ENCODE measurements around the gene GATAD2A. TPM values are rescaled to one million over a fixed set of nuclear protein-coding genes. Genes with fewer than 3 reads are reported as not detected.

Gene GATAD2A
- total and polyA plus RNA-seq, 2 donors (not counting 1 experiment from before 2014, with no cell fraction given): 31.7 to 63.5 TPM

DNA sequence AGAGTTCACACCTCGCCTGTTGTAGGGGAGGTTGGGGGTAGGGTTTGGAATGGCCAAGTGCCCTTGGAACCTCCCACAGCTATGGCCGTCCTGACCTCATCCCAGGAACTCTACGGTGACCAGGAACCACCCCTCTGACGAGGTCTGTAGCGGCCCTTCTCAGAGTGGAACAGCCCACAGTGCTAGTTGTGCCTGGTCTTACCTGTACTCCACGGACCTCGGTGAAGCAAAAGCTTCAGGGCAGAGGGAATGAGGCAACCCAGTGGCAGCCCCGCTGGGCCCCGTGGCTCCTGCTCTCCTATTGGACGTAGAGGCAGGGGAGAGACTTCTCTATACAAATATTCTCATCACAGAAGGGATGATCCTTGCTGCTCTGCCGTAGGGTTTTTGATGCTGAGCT lies 102.7 kb downstream of the GATAD2A start:
- TF ChIP-seq, protein P1, sequence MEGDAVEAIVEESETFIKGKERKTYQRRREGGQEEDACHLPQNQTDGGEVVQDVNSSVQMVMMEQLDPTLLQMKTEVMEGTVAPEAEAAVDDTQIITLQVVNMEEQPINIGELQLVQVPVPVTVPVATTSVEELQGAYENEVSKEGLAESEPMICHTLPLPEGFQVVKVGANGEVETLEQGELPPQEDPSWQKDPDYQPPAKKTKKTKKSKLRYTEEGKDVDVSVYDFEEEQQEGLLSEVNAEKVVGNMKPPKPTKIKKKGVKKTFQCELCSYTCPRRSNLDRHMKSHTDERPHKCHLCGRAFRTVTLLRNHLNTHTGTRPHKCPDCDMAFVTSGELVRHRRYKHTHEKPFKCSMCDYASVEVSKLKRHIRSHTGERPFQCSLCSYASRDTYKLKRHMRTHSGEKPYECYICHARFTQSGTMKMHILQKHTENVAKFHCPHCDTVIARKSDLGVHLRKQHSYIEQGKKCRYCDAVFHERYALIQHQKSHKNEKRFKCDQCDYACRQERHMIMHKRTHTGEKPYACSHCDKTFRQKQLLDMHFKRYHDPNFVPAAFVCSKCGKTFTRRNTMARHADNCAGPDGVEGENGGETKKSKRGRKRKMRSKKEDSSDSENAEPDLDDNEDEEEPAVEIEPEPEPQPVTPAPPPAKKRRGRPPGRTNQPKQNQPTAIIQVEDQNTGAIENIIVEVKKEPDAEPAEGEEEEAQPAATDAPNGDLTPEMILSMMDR (conservative IDR thresholded peaks at IDR 0.05 in 1 of 2, IDR thresholded peaks at IDR 0.05 in 1 of 2; ENCODE audit: low read depth in 1 of 2, low read length in 2 of 2): no peak
- no peak for TF ChIP-seq EZH2 (IDR thresholded peaks at IDR 0.05; ENCODE audit: low read length, missing control alignments)

DNA sequence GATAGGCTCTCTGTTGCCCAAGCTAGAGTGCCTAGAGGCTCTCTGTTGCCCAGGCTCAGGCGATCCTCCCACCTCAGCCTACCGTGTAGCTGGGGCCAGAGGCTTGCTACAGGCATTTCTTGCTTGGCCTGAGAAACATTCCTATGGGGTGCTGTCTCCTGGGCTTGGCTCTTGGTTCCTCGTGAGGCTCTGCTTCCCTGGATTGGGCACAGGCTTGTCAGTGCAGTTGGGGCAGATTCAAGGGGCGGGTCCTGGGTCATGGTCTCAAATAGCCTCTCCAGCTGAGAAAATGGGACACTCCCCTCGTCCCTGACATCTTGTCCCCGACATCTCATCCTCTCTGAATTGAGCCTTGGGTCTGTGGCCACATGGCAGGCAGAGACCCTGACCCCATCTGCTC lies 105.0 kb downstream of the GATAD2A start:
- Histone ChIP-seq H4K20me1 (ENCODE audit: control insufficient read depth, extremely low read depth, insufficient read depth, low read length) (no peaks in the 10 kb centered on the region), H3K27ac (ENCODE audit: insufficient read depth, low read length) (no peak overlapping the region), H3K9ac (ENCODE audit: insufficient read depth, low read length) (no peak overlapping the region), H3K9me3 (ENCODE audit: control insufficient read depth, insufficient read depth, low read depth, low read length) (no peaks in the 10 kb centered on the region), H3K4me3 (replicated peaks in 1 of 4; ENCODE audit: control extremely low read depth in 1 of 4, insufficient read depth in 1 of 4, low read depth in 3 of 4, low read length in 4 of 4) (no peak overlapping the region), H3K4me1 (ENCODE audit: control insufficient read depth, extremely low read depth, insufficient read depth, low read length) (no peaks in the 10 kb centered on the region), H3K4me2 (ENCODE audit: extremely low read depth, insufficient read depth, low read length) (no peak overlapping the region), H3K36me3 (ENCODE audit: control insufficient read depth, insufficient read depth, low read length) (peaks cover 7% of the 10 kb centered on the region), H3K27me3 (ENCODE audit: control insufficient read depth, insufficient read depth, low read length) (no peaks in the 10 kb centered on the region), H2AFZ (ENCODE audit: low read length) (no peak overlapping the region), H3K79me2 (ENCODE audit: control insufficient read depth, insufficient read depth, low read length) (no peaks in the 10 kb centered on the region)
- TF ChIP-seq, protein P1 (conservative IDR thresholded peaks at IDR 0.05 in 1 of 2, IDR thresholded peaks at IDR 0.05 in 1 of 2; ENCODE audit: low read depth in 1 of 2, low read length in 2 of 2): no peak
- TF ChIP-seq EZH2 (IDR thresholded peaks at IDR 0.05; ENCODE audit: low read length, missing control alignments): no peak
- DNase-seq (ENCODE audit: low read depth in 2 of 2): no peak

More for the DNA sequence above, 102.7 kb downstream of the GATAD2A start:
- Histone ChIP-seq H3K4me3 (replicated peaks in 1 of 4; ENCODE audit: control extremely low read depth in 1 of 4, insufficient read depth in 1 of 4, low read depth in 3 of 4, low read length in 4 of 4) (no peak overlapping the region), H3K9me3 (ENCODE audit: control insufficient read depth, insufficient read depth, low read depth, low read length) (no peaks in the 10 kb centered on the region), H3K9ac (ENCODE audit: insufficient read depth, low read length) (no peak overlapping the region), H3K27me3 (ENCODE audit: control insufficient read depth, insufficient read depth, low read length) (no peaks in the 10 kb centered on the region), H4K20me1 (ENCODE audit: control insufficient read depth, extremely low read depth, insufficient read depth, low read length) (no peaks in the 10 kb centered on the region), H3K4me1 (ENCODE audit: control insufficient read depth, extremely low read depth, insufficient read depth, low read length) (no peaks in the 10 kb centered on the region), H3K4me2 (ENCODE audit: extremely low read depth, insufficient read depth, low read length) (no peak overlapping the region), H2AFZ (ENCODE audit: low read length) (no peak overlapping the region), H3K27ac (ENCODE audit: insufficient read depth, low read length) (no peak overlapping the region), H3K79me2 (ENCODE audit: control insufficient read depth, insufficient read depth, low read length) (no peaks in the 10 kb centered on the region), H3K36me3 (ENCODE audit: control insufficient read depth, insufficient read depth, low read length) (peaks cover 17% of the 10 kb centered on the region)
- no peak for DNase-seq (ENCODE audit: low read depth in 2 of 2)

DNA sequence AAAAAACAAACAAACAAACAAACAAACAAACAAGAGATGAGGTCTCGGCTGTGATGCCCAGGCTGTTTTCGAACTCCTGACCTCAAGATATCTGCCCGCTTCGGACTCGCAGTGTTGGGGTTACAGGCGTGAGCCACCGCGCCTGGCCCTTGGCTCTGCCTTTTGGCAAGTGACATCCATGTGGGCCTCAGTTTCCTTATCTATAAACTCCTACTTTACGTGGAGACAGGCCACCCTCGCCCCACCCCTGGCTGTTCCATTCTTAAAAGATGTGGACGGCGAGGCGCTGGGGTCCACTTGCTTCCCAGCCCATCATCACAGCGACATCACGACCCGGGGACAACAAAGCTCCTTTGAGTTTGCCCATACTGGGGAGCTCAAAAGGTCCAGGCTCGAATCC lies 108.2 kb downstream of the GATAD2A start:
- Histone ChIP-seq H4K20me1 (ENCODE audit: control insufficient read depth, extremely low read depth, insufficient read depth, low read length) (no peaks in the 10 kb centered on the region), H3K36me3 (ENCODE audit: control insufficient read depth, insufficient read depth, low read length) (no peaks in the 10 kb centered on the region), H3K9ac (ENCODE audit: insufficient read depth, low read length) (no peak overlapping the region), H3K79me2 (ENCODE audit: control insufficient read depth, insufficient read depth, low read length) (peaks cover 14% of the 10 kb centered on the region), H3K4me2 (ENCODE audit: extremely low read depth, insufficient read depth, low read length) (no peak overlapping the region), H3K27me3 (ENCODE audit: control insufficient read depth, insufficient read depth, low read length) (no peaks in the 10 kb centered on the region), H3K4me1 (ENCODE audit: control insufficient read depth, extremely low read depth, insufficient read depth, low read length) (no peaks in the 10 kb centered on the region), H3K9me3 (ENCODE audit: control insufficient read depth, insufficient read depth, low read depth, low read length) (no peaks in the 10 kb centered on the region), H3K4me3 (replicated peaks in 1 of 4; ENCODE audit: control extremely low read depth in 1 of 4, insufficient read depth in 1 of 4, low read depth in 3 of 4, low read length in 4 of 4) (no peak overlapping the region), H2AFZ (ENCODE audit: low read length) (no peak overlapping the region), H3K27ac (ENCODE audit: insufficient read depth, low read length) (no peak overlapping the region)
- no peak for TF ChIP-seq EZH2 (IDR thresholded peaks at IDR 0.05; ENCODE audit: low read length, missing control alignments)
- TF ChIP-seq, protein P1 (conservative IDR thresholded peaks at IDR 0.05 in 1 of 2, IDR thresholded peaks at IDR 0.05 in 1 of 2; ENCODE audit: low read depth in 1 of 2, low read length in 2 of 2): no peak
- no peak for DNase-seq (ENCODE audit: low read depth in 2 of 2)

Data from fibroblast of lung (primary cell).